ENCODE data around the gene TYSND1.

DNA sequence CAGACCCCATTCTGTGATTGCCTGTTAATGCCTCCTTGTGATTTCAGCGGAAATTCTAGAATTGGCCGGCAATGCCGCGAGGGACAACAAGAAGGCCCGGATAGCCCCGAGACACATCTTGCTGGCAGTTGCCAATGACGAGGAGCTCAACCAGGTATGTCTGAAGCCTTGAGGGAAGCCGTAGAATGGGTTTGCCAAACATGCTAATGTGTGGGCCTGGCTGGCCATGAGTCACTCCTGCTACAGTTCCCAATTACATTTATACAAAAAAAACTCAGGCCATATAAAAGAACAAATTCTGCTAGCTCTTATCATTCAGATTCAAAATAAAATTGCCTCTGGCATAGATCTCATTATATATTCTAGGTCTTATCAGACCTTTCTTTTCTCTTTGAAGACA, 56.5 kb downstream of the TYSND1 start:
- TF ChIP-seq, protein P1, sequence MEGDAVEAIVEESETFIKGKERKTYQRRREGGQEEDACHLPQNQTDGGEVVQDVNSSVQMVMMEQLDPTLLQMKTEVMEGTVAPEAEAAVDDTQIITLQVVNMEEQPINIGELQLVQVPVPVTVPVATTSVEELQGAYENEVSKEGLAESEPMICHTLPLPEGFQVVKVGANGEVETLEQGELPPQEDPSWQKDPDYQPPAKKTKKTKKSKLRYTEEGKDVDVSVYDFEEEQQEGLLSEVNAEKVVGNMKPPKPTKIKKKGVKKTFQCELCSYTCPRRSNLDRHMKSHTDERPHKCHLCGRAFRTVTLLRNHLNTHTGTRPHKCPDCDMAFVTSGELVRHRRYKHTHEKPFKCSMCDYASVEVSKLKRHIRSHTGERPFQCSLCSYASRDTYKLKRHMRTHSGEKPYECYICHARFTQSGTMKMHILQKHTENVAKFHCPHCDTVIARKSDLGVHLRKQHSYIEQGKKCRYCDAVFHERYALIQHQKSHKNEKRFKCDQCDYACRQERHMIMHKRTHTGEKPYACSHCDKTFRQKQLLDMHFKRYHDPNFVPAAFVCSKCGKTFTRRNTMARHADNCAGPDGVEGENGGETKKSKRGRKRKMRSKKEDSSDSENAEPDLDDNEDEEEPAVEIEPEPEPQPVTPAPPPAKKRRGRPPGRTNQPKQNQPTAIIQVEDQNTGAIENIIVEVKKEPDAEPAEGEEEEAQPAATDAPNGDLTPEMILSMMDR (conservative IDR thresholded peaks at IDR 0.05; ENCODE audit: low read length), result no peak
- TF ChIP-seq EZH2phosphoT487 (IDR thresholded peaks at IDR 0.05; ENCODE audit: borderline replicate concordance), result no peak

Measured in Loucy (cell line).